DMS 273 (cell line): ENCODE data around the gene DDX39B.
"Not testable (repeated sequence)": the region's sequence is repeated elsewhere in the genome, so short reads cannot be mapped to it uniquely, and the experiment has no call there.

Experiments
- DNase-seq: peaks from one replicate; lab custom pipeline; 2025; ENCODE audit not compliant: unreplicated experiment; lab: John Stamatoyannopoulos, UW

DDX39B gene

DNA sequence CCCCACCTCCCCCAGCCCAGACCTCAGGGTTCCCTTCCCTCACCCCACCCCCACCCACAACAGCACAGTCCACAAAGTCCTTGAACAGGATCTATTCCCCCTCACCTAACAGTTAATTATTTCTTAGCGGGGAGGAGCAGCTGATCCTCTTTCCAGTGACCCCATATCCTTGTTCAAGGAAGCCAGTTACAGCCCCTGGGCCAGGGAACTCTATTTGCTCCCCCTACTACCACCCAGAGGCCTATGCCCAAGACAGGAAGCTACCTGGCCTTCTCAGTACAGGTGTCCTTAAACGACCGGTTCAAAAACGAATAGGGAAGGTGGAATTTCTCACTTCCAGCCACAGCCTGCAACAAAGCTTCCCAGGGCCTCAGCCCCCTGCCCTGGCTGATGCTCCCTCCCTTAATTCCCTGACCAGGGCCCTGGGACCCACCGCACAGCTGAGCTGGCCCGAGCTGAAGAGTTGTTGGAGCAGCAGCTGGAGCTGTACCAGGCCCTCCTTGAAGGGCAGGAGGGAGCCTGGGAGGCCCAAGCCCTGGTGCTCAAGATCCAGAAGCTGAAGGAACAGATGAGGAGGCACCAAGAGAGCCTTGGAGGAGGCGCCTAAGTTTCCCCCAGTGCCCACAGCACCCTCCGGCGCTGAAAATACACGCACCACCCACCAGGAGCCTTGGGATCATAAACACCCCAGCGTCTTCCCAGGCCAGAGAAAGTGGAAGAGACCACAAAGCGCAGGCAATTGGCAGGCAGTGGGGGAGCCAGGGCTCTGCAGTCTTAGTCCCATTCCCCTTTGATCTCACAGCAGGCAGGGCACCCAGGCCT is 12.3 kb downstream of the DDX39B start:
- DNase-seq: peak; percentile 49

DNA sequence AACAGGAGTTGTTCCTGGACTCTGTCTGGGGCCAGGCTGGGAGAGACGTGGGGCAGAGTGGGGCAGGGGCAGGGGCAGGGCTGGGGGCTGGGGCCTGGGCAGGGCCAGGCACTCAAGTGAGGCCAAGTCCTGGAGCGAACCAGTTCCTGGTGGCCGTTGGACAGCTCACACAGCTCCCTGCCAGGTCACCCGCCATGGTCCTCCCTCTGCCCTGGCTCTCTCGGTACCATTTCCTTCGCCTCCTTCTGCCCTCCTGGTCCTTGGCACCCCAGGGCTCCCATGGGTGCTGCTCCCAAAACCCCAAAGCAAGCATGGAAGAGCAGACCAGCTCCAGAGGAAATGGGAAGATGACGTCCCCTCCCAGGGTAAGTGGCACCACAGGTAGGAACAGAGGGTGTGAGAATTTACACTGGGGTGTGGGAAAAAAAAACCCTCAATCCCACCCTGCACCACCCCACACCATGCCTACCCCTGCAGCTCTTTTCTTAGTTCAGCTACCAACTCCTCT is 12.9 kb downstream of the DDX39B start, which contains the start of gene MCCD1:
MCCD1 (plus strand) TSS at position 142 of the 508 bp plus-strand sequence; CDS start at position 195, 53 bp downstream.
- no peak for DNase-seq

DNA sequence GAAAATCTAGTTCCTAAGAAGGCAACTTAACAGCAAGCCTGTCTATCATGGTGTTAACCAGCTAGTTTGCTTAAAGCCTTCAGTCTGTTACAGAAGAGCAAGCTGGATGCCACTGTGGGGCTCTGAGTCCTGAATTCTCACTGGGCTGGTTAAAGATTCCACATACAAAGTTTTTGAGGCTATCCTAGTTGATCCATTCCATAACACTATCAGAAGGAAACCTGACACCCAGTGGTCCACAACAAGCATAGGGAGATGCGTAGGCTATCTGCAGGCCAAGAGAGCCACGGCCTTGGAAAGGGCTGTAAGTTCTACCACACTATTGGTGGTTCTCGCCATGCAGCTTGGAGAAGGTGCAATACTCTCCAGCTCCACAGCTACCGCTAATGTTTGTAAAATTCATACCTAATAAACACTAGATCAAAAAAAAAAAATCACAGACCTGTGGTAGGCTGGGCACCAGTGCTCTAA is 13.5 kb downstream of the DDX39B start:
- DNase-seq: peak; percentile 60

DNA sequence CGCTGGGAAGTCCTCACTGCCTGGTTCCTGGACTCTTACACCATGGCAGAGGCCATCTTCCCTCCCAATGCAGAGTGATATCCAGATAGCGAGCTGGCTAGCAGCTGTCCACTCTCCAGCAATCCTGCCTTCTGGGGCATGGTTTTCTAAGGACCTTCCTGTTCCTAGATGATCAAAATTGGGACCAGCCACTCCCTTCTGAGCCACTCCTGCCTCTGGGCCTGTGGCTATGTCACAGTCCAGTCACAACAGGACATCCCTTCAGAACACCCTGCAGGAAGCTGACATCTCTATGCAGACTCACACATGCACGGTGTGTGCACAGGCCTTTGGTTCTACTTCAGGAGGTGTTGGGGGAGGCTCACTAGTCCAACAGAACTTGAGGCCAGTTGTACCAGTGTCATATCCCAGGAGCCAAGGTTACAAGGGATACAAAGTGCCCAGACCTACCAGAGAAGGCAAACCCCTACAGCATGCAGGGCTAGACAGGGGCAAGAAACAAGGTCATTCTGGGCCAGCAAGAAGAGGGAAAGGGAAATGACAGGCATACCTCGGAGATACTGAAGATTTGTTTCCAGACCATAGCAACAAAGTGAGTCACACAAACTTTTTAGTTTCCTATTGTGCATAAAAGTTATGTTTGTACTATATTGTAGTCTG is 15.7 kb downstream of the DDX39B start:
- DNase-seq: no peak

DNA sequence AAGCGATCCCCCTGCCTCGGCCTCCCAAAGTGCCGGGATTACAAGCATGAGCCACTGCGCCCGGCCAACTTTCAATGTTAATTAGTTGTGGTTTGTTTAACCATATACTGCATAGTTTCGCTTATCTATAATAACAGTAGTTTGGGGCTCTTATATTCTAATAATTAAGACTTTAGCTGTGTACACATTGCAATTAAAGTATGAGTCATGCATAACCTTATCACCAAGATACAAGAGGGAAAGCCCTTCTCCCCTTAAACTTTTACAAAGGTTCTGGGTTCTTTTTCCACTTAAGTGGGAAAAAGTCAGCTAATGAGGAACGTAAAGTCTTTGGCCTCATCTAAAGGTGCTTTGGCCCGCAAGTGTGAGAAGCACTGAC is 16.3 kb downstream of the DDX39B start:
- no peak for DNase-seq

DNA sequence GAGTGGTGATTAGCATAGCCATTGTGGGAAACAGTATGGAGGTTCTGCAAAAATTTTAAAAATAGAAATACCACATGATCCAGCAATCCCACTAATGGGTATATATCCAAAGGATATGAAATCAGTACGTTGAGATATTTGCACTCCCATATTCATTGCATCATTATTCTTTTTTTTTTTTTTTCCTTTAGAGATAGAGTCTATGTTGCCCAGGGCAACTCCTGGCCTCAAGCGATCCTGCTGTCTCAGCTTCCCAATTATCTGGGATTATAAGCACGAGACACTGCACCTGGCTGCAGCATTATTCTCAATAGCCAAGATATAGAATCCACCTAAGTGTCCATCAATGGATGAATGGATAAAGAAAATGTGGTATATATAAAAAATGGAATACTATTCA is 20.0 kb downstream of the DDX39B start:
- DNase-seq: no peak

DNA sequence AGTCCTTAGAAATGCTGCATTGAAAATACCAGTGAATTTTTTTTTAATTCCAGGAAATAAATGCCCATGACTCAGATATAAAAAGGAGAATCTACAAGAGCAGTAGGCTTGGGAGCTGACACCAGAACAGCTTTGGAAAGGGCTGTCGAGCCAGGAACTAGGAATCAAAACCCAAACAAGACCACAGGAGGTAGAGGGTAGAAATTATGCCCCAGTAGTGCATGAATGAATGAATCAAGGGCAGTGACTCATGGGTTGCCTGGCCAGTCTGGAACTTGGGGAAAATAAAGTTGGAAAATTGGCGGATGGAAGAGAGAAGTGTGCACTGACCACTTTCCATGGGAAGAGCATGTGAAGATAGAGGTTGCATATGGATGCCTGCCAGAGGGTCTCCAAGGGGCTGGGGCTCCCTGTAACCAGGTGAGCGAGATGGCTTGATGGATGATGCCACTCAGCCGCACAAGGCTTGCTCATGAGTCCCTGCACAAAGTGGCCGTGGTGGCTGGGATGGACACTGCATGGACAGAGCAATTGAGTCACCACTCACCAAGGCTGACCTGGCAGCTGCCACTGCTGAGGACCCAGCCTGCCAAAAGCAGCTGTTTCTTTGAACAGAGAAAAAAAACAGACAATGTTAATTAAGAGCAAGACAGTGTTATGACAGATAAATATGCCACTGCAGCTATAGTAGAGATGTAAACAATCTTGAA is 28.2 kb downstream of the DDX39B start:
- no peak for DNase-seq

DNA sequence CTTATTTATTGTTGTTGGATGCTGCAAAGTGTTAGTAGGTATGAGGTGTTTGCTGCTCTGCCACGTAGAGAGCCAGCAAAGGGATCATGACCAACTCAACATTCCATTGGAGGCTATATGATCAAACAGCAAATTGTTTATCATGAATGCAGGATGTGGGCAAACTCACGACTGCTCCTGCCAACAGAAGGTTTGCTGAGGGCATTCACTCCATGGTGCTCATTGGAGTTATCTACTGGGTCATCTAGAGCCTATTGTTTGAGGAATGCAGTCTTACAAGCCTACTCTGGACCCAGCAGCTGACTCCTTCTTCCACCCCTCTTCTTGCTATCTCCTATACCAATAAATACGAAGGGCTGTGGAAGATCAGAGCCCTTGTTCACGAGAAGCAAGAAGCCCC is 31.8 kb downstream of the DDX39B start:
- DNase-seq: no peak

DNA sequence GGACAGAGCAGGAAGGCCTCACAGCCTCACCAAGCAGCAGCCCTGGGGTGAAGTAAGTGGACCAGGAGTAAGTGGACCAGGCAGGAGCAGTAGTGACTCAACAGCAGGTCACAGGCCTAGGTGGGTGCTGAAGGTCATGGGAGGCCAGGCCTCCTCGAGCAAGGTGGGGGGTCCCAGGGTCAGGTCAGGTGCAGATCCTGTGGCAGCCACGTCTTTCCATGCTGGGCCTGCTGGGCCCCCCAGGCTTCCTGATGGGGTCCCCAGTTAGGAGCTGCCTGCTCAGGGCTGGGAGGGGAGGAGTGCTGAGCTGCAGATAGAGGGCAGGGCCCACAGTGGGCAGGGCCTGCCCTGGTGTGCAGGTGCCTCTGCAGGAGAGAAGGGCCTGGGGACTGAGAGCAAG is 32.8 kb downstream of the DDX39B start:
- DNase-seq: not testable (repeated sequence)

DNA sequence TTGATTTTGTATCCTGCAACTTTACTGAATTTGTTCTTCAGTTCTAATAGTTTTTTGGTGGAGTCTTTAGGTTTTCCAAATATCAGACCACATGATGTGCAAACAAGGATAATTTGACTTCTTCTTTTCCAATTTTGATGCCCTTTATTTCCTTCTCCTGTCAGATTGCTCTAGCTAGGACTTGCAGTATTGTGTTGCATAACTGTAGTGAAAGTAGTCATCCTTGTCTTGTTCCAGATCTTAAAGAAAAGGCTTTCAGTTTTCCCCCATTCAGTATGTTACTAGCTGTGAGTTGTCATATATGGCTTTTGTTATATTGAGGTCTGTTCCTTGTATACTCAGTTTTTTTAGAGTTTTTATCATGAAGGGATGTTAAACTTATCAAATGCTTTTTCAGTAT is 39.2 kb downstream of the DDX39B start:
- DNase-seq: no peak

DNA sequence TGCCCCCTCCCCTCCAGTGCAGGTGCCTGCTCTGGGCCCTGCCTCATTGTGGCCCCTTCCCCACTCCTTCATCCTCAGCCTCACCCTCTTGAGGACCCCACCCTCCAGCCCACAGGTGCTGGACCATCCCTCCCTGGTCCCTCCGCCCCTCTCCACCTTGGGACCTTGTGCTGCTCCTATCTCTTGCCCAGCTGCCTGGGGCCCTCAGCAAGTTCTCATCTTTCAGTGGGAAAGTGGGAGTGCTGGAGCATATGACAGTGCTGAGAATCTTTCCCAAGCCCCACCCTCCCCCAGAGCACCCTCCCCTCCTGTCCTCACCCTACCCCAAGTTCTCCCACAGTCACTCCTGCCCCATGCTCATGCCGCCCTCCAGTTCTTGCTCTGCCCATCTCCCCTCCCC is 42.2 kb downstream of the DDX39B start:
- peak; percentile 14 for DNase-seq

DNA sequence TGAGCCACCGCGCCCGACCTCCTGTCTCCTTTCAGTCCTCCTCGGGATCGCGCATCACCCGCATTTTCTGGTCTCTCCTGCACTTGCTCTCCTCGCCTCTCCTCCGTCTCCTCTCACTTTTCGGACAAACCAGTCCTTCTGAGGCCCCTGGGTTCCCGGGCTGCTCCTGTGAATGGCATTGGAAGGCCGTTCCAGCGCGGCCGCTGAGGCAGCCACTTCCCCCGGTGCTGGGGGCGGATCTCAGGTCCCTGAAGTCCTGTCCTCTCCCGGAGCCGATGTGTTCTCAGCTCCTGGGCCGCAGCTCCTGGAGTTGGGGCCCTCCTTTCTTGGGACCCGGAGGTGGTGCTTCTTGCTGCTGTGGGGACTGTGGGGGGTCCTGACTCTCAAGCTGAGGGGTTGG is 43.1 kb downstream of the DDX39B start:
- peak; percentile 55 for DNase-seq

DNA sequence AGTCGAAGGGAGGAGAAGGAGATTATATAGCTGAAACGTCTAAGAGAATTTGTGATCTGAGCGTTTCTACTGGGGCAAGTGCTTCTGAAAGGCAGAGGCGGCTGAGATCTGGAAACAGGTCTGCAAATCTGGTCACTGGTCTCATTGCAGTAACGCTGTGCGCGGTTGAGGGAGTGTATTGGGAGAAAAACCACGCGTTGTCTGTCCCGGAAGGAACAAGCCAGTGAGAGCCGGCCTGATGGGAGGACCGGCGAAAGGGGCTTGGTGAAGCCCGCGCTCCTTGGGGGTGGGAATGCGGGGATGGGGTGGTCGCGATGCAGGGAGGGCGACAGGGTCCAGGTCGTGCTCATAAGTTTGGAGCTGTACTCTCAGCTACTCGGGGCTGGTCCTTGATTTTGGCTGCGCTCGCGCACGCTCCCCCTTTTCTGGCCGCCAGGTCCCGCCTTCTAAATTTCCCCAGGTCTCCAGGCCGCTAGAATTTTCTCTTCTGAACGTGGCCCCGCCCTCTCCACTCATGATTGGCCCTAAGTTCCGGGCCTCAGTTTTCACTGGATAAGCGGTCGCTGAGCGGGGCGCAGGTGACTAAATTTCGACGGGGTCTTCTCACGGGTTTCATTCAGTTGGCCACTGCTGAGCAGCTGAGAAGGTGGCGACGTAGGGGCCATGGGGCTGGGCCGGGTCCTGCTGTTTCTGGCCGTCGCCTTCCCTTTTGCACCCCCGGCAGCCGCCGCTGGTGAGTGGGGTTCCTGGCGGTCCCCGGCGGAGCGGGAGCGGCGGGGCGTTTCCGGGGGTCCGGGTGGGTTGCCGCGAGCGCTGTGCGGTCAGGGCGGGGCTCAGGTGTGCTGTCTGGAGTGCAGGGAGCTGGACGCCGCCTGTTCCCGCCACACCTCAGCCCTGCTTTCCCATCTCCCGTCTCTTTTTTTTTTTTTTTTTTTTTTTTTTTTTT is 44.0 kb downstream of the DDX39B start, which contains the start of gene MICB:
MICB (plus strand) TSS at position 615 of the 946 bp plus-strand sequence; CDS start at position 664, 49 bp downstream.
- DNase-seq: peak; percentile 87

DNA sequence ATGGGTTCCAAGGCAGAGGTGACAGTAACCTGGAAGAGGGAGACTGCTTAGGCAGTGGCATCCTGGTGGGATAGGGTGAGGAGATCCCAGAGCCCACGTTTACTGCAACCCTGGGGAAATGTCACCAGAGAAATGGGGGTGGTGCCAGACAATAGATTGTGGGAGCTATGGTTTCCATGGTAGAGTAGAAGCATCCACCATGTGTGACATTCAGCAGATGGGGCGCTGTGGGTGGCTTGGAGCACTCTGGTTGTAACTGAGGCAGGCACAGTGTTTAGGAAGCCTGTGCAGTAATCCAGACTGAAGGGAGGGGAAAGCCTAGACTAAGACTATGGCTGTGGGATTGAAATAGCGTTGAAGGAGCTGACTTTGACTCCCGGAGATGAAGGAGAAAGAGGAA is 45.0 kb downstream of the DDX39B start:
- peak; percentile 26 for DNase-seq

DNA sequence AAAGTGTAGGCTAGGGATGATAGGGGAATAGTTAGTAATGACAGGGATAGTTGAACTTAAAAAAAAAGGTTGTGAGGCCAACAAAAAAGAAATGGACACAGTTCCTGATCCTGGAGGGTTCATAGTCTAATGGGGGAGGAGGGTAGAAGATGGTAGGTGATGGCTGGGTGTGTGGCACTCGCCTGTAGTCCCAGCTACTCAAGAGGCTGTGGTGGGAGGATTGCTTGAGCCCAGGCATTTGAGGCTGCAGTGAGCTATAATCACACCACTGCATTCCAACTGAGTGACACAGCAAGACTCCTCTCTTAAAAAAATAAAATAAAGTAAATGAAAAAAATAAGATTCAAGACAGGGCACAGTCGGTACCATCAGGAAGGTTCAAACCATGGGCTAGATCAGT is 46.2 kb downstream of the DDX39B start:
- DNase-seq: no peak

DNA sequence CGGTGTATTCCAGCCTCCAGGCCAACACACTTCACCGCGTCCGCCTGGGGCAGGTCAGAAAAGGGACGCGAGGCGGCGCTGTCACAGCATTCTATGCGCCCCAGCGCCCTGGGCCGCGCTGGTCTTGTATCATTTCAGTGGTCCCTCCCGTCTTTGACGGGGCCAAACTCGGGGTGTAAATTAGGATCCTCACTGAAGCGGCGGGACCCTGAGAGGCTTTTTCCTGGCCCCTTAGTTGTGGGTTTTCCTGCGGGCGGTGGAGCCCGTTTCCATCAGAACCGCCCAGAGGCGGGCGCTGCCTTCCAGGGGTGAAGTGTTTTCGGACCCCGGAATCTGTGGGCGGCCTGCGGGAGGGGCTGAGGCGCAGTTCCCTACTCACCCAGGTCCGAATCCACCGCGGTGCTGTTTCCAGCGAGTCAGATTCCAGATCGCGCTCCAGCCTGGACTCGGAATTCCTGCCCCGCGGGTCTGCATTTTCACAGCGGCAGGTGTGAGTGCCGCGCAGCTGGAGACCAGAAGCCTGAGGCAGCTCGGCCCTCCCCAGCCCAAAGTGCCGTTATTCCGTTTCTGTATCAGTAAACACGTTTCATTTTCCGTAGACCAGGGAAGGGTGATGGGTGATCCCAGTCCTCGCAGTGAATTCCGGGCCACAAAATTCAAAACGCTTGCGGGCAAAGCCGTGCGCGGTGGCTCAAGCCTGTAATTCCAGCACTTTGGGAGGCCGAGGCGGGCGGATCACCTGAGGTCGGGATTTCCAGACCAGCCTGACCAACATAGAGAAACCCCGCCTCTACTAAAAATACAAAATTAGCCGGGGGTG is 47.7 kb downstream of the DDX39B start:
- peak; percentile 91 for DNase-seq

DNA sequence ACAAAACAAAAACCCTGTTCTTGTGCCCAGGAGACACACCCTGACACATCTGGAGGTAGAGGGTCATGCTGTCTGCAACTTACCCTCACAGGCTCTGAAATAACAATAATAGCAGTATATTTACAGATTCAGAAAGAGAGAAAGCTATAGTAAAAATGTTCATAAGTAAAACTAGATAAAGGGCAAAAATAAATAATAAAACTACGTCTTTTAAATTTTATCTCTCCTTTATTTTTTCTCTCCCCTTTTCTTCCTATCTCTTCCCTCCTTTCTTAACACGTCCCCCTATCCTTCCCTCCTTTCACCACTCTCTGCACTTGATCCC is 48.3 kb downstream of the DDX39B start:
- DNase-seq: not testable (repeated sequence)

DNA sequence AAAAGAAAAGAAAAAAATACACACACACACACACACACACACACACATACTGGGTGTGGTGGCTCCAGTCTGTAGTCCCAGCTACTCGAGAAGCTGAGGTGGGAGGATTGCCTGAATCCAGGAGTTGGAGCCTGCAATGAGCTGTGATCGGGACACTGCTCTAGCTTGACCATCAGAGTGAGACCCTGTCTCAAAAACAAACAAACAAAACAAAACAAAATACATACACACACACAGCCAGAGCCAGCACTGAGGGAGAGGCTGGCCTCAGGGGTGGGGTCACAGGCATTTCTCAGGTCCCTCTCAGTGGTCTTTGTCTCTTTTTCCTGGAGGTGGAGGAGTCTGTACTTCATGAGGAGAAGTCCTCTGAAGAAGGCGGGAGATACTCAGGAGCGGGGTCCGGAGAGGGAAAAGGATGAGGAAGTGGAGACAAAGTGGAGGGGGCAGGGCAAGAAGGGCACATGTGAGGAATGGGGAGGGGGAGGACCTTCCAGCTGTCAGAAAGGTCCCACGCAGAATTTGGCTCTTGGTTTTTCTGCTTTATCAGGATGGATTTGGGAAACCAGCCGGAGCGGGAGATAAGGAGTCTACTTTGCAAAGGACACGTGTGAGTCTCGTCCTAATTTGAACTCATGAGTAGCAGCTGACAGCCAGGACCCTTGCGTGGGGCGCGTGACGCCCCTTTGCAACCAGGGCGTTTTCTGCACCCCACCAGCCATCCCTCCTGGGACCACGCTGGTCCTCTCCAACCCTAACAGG is 51.5 kb downstream of the DDX39B start:
- DNase-seq: no peak

DNA sequence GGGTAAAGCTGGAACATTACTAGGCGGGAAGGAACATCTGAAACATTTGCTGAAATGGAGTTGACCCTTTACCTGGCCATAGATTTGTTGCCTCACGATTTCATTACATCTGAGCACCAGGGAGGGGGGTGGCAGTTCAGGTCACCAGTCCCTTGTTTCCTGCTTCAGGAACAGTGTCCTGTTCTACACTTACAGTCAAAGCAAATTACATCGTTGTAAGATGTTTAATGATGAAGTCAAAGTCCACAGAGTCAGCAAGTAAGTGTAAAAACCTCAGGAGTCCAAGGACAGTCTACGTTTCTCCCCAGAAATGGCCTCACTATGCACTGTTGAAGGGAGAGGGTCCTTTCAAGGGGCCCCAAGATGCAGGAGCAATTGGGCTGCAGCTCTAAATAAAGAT is 52.7 kb downstream of the DDX39B start:
- DNase-seq: no peak
